Stimulated activated CD8-positive, alpha-beta memory T cell treated with anti-CD3 and anti-CD28 coated beads, Interleukin-15, amount 100 ng/mL, for 4 hours (primary cell): ENCODE results near the gene ULK2.
A peak's percentile ranks its signal among the peaks of the same experiment; 100 is the strongest.
"Not testable (repeated sequence)": the region's sequence is repeated elsewhere in the genome, so short reads cannot be mapped to it uniquely, and the experiment has no call there.

ENCODE experiments used
- DNase-seq, 2 donors: peaks; one replicate each; pipeline ENCODE4 v3.0.0-alpha.2; 2020; ENCODE audit warnings: low read depth in 2 of 2

ULK2 gene

DNA sequence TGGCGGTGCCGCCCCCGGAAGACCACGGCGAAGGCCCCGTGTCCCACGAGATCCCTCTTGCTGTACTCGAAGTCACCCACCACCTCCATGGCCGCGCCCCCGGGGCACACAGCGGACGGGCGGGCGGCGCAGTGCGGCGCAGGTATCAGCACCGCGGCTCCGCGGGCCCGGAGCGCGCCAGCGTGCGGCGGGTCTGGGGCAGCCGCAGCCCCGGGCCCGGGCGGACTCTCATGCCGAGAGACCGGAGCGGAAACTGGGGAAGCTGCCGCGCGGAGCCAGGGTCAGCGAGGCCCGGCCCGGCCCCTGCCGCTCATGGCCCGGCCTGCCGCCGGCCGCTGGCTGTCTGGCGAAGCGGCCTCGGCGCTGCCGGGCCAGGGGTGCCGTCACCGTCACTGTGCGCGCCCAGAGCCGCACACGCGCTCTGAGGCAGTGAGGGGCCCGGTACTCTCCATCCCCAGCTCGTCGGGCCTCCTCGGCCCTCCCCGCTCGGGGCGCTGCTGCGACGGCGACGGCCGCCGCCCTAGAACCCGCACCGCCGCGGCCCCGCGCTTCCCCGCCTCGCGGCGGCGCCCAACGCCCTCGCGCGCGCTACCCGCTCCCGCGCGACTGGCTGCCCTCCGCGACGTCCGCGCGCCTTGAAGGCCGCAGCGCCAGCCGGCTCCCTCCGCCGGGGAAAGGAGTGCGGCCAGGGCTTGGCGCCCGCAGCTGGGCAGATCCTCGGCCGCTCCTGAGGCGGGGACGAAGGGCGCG is at the start of gene ULK2:
TSS of gene ULK2 (minus strand) at position 608 of the 750 bp plus-strand sequence. CDS start at position 89, 519 bp downstream.
- DNase-seq: peak in 1 of 2 donors; percentile 25

DNA sequence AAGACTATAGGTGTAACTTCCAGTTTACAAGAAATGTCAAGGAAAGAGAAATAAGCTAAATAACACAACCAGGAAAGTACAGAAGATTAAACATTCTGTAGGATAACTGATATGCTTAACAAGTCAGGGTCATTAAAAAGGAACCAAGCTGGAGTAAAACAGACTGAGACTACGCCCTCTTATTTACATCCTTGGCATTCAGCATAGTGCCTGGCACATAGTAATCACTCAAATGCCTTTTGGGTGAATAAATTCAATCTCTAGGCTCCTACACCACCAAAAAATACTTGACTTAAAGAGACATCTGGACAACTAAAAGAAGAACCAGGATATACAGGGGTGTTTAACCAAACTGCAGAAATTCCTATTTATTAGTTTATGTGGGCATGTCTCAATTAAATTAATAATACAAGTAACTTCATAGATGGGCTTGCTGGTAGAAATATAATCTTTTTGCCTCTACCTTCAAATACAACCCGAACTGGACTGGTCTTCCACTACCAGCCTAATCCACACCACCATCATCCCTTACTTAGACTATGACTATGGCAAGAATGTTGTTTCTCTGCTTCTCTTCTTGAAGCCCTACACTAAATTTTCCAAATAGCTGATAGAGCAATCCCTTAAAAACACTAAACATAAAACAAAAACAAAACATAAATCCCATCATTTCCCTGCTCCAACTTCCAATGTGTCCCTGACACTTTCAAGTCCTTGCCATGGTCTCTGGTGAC is 47.7 kb upstream of the ULK2 start:
- no peak for DNase-seq

DNA sequence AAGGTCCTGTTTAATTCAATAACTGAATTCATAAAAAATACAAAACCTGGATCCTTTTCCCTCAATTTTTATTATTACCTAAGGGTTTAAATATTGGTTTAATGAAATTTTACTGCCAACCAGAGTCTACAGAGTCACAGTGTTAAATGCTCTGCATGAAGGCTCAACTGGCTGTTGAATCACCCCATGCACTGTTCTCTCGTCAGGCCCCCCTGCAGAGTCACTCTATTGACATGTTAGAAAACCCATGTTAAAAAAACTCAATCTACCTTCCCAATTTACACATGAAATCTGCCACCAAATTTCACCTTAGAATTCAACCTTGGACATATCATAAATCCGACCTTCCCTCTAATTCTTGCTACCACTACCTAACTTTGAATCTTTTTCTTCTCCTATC is 43.3 kb upstream of the ULK2 start:
- no peak for DNase-seq

DNA sequence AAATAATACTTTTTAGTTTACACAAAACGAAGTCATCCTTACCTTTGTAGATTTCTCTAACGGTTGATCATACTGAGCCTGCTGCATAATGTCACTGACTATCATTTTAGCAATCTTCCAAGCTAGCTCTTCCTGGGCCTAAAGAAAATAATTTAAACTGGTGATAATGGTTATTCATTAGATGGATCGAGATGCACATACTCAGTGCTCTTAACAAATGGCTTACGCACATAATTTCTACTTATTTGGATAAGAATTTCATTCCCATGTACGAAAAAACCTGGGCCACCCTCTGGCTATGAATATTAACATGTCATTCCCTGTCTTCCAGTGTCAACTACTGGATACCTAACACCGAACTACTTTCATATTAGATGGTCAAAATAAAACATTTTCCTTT is 41.4 kb upstream of the ULK2 start:
- no peak for DNase-seq

DNA sequence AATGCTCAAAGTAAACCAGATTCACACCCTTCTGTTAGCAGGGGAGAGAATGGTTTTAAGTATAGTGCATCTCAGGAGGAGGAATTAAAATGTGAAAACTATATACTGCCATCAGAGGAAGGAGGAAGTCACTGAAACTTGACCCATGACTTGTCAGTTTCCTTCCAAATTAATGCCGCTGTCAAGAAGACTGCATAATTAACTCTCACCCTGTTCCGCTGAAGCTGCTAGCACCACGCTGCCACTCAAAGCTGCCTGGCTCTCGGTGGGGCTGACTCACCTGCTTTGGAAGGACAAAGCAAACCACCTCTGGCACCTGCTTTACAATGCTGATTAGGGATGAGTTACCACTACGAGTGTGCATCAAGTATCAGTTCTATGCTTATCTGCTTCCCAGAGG is 37.8 kb upstream of the ULK2 start:
- DNase-seq: no peak

DNA sequence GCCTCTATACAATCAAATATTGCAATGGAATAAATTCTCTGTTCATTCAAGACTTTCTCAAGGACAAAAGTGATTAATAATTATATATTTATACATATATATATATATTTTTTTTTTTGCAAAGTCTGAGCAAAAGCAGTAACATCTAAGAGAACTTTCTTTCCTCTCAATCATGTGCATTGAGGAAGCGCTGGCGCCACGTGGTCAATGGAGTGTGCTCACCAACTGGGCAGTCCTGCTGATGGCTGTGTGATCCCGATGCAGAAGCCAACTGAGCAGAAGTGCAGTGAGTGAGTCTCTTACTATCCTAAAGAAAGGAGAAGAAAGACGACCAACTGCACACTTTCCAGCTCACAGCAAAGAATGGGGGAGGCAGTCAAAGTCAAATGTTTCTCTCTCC is 37.2 kb upstream of the ULK2 start:
- DNase-seq: no peak

DNA sequence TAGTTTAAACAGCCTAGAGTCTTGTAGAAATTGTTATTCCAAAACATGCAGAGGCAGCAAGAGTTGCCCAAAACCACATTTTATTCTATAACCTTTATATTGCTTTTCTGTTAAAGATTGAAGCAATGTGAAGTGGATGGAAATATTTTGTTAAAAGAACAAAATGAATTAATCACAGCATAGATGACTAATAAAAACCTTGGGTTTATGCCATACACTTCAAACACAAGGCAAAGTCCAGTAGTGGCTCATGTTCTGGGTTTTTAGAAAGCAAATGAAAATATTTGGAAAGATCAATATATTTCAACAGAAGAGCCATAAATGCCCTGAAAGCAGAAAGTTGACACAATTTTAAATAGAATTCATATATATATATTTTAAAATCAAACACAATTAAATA is 36.7 kb upstream of the ULK2 start:
- DNase-seq: no peak

DNA sequence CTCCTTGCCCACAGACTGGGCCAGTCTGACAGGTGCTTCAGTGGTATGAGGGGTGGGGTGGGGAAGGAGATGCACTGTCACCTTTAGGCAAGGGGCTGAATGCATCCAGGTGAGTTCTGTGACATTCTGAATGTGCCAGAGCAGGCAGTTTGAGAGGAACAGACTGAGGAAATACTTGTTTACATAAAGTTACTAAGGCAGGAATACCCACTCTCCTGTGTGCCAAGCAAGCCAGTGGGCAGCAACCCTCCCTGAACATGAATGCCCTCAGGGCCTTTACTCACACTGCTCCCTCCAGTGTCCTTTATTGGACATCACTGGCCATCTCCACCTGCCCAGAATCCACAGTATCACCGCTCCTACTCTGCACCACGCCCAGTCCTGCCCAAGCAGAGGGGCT is 33.1 kb upstream of the ULK2 start:
- no peak for DNase-seq

DNA sequence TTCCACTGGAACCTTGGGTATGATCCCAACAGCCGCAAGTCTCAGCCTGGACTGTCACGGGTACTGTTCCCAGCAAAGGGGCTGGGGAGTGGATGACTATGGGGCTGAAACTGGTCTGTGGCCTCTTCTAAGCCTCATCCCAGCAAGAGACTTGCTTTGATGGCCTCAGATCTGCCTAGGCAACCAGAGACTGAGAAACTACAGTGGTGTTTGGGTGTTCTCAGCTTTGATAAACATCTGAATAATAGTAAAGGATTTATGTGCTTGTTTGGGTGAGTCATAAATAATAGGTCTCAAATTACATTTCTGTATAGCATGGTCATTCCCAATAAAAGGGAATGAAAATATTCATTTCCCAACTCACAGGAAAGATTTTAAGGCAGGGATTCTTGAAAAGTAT is 30.2 kb upstream of the ULK2 start:
- DNase-seq: no peak

DNA sequence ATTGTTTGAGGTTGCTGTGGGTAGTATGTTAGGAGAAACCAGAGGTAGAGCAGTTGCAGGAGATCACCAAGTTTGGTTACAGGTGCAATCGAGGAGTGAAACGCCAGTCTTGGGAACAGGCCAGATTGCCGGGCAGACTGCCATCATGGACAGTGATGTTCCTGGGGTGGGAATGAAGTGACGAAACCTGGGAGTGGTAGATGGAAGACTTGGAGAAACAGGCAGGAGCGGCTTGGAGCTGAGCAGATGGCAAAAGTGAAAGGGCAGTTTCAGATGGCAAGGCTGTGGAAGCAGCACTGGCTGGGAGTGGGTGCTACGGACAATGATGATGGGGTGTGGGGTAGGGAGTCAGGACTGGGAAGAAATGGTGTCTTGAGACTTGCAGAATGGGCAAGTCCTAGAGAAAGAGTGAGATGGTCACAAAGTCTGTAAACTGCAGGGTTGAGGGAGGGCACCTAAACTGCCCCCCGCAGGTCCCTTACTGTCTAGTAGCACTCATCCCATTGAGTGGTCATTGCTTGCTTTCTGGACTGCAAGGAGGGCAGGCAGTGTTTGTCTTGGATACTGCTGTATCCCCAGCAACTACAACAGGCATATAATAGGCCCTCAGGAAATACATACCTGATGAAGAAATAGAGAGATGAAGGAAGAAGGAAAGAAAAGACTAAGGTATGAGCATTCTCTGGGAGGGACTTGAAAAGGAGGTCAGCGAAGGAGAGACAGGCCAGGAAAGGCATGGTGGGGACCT is 29.5 kb upstream of the ULK2 start:
- no peak for DNase-seq

DNA sequence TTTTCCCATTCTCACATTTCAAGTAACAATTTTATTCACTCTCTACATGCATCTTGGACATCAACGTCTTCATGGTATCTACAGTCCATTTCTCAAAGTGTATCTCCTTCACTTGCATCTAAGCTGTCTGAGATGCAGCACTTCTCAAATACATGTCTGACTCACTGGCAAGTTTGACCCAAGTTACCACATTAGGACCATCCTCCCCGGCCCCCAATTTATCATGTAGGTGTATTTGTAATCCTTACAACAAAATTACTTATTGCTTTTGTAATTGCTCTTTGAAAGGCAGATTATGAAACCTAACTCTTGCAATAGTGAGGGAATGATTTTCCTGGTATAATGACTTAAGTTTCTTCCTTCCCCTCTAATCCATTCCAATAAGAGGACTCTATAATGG is 28.9 kb upstream of the ULK2 start:
- DNase-seq: no peak

DNA sequence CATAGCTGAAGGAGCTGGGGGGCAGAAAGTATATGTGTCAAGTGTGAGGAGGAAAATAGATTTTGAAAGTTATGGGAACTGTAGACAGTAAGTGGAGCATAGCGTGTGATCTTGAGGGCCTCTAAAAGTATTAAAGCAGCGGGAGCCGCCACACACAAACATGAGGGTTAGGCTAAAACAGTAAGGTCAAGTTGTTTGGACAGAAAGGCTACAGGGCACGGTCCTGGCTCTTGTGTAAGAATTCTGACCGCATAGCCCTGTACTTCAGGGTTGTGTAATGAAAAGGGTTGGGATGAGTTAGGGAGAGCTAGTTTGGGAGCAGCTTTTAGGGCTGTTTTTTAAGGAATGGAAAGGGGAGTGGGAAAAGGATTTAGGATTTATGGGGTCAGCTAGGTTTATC is 22.8 kb upstream of the ULK2 start:
- DNase-seq: not testable (repeated sequence)

DNA sequence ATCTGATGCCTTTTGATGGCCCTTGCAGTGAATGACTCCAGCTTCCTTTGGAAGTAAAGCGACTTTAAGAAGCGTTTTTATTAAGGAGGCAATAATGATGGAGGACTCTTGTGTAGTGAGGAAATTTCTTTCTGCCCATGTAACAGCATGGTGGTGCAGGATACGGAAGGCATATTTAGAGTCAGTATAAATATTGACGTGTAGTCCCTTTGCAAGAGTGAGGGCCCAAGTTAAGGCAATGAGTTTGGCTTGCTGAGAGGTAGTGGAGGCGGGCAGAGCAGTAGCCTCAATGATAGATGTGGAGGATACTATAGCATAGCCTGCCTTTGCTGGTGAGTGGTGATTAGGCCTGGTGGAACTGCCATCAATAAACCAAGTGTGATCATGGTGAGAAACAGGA is 22.3 kb upstream of the ULK2 start:
- not testable (repeated sequence) for DNase-seq

DNA sequence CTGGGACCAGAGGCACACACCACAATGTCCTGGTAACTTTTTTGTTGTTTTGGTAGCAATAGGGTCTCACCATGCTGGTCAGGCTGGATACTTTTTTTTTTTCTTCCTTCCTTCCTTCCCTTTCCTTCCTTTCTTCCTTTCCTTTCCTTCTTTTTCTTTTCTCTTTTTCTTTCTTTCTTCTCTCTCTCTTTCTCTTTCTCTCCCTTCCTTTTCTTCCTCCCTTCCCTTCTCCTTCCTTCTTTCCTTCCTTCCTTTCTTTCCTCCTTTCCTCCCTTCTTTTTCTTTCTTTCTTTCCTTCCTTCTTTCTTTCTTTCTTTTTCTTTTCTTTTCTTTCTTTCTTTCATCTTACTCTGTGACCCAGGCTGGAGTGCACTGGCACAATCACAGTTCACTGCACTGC is 18.4 kb upstream of the ULK2 start:
- DNase-seq: no peak

DNA sequence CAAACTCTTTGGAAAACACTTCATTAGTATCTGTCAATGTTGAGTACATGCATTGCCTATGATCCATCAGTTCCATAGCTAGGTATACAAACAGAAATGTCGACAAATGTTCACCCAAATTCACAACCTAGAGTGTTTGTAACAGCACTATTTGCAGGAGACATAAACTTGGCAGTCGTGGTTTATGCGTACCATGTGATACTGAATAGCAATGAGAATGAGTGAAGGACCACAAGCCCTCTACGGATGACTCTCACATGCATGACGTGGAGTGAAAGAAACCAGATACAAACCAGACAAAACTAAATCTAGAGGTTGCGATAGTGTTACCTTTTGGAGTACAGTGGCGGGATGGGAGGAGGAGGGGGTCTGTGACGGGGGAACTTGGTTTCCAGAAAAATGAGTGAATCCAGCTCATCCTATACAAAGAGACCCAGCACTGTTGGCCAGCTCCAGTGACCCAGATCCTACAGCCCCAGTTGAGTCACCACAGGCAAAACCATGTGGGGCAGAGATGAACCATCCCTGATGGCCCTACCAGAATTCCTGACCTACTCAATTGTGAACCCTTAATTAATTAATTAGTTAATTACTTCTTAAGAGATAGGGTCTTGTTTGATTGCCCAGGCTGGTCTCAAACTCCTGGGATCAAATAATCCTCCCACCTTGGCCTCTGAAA is 15.9 kb upstream of the ULK2 start:
- no peak for DNase-seq

DNA sequence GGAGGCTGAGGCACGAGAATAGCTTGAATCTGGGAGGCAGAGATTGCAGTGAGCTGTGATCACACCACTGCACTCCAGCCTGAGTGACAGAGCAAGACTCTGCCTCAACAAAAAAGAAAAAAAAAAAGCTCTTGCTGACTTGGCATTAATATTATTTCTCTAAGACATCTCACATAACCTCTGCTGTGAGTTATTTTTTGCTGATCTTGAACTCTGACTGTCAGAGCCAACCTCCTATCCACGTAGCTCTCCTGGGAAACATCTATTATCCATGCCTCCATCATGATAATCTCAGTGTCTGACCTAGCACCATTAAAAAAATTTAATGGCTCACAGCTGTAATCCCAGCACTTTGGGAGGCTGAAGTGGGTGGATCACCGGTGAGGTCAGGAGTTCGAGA is 12.7 kb upstream of the ULK2 start:
- DNase-seq: no peak

DNA sequence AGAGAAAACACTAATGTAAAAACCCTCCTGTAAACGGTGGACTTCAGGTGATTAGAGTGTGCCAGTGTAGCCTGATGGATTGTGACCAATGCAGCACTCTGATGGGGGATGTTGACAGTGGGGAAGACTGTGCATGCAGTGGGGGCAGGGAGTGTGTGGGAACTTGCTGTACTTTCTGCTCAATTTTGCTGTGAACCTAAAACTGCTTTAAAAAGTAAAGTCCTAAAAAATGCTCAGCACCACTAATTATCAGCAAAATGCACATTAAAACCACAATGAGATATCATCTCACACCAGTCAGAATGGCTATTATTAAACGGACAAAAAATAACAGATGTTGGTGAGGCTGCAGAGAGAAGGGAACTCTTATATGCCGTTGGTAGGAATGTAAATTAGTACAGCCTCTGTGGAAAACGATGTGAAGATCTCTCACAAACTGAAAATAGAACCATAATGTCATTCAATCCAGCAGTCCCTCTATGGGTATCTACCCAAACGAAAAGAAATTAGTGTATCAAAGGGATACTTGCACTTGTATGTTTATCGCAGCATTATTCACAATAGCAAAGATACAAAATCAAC is 9.7 kb upstream of the ULK2 start:
- no peak for DNase-seq

DNA sequence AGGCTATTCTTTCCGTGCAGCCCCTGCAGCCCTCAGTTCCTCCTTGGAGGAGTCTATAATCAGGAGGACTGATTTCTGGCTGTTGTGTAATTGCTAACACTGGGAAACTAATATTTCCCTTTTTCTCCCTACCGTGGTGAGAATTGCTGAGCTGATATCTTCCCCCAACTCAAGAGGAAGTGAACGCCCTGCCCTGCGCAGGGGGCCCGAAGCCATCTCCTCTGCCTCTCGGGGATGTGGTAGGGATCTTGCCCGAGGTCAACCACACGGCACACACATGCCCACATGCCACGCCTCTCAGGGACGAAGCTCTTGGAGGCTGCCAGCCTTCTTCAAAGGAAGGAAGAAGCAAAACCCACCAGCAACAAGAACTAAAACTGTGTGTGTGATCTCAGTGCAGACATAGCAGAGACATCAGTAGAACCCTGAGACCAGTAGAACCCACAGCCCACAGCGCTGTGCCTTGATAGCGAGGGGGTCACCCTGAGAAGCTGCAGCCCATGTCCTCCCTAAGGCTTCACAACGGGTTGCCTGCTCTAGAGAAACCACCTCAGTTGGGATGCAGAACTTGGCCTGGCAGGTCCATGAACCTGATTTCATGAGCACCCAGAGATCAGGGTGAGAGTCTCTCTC is 8.9 kb upstream of the ULK2 start:
- DNase-seq: no peak

DNA sequence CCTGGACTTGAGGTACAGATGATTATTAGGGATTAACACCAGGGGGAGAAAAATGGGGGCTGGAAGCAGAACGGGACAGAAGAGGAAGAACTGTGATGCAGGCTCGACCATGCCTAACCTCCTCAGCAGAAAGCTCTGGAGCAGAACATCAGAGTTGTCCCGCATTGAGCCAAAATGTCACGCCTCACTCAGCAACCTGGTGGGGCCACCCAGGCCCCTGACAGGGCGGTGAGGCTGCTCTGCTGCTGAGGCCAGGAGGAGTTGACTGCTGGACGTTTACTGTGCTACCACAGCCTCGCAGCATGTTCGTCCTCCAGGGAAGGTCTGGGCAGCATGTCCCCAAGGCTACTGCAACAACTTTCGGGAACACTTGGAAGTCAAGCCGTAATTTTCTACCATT is 6.5 kb upstream of the ULK2 start:
- no peak for DNase-seq

DNA sequence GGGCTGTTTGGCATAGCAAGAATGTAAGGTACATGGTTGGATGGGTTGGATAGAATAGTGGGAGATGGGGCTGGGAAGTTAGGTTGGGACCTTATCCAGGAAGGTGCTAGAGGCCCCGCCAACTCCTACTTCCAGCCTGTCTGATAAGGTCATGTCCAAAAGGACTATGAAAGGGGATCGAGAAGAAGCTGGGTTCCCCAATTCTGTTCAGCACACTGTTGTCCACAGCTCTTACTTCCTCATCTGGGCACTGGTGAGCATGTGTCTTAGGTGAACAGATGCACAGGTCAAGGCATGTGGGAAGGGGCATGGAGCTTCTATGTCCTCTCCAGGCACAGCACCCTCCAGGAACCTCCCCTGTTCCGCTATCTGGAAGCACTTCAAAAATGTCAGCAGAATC is 5.6 kb upstream of the ULK2 start:
- DNase-seq: no peak

DNA sequence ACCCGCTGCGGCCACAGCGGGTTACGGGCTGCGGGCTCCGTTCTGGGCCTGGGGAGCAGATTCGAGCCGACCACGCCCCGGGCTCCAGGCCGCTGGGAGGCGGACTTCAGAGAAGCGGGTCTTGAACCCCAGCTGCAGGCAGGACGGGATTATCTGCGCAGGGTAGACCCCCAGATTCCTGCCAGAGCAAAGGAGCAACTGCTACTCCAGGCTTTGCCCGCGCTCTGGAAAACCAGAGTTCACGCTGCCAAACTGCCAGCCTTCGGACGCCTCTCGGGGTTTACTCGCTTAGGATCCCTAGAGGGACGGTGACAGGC is 301 bp upstream of the ULK2 start:
- DNase-seq: no peak

DNA sequence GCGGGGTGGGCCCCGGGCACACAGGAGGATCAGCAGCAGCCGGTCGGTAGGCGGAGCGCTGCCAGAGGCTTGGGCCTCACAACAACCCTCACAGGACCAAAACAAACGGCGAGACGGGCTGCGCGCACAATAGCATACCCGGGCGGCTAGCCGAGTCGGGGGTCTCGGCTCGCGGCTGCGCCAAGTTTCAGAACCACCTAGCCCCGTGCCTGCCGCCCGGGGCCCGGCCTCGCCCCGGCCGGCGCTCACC is 732 bp downstream of the ULK2 start:
- DNase-seq: peak in 1 of 2 donors; percentile 13
